Fibroblast of the aortic adventitia (primary cell): ENCODE measurements around the gene TRIM52. TPM values are rescaled to one million over a fixed set of nuclear protein-coding genes. Genes with fewer than 3 reads are reported as not detected.
"Not testable (repeated sequence)": the region's sequence is repeated elsewhere in the genome, so short reads cannot be mapped to it uniquely, and the experiment has no call there.

ENCODE experiments used
- DNase-seq: peaks from one replicate; pipeline ENCODE4 v3.0.0-alpha.2; 2010; ENCODE audit warnings: low read depth
- H3K4me3 ChIP-seq: 2 replicates; pipeline ENCODE4 v1.5.1; 2011; ENCODE audit warnings: low read depth, mild to moderate bottlenecking, control low read depth, low read length, moderate library complexity
- total RNA-seq: library from RNA; depleted of rRNA; stranded (reverse); fragments of >200 nt; gene quantifications from 2 replicates; pipeline ENCODE4 v1.2.3, GENCODE V29; 2012; ENCODE audit warnings: low replicate concordance
- TF ChIP-seq, protein P1 (sequence below): IDR thresholded peaks from 2 replicates; pipeline ENCODE4 v1.5.1; 2011; ENCODE audit warnings: mild to moderate bottlenecking, low read length, control low read depth, inconsistent platforms; ENCODE audit not compliant: insufficient read depth

TRIM52 gene
- total RNA-seq, 1 donor = 7.4 TPM

DNA sequence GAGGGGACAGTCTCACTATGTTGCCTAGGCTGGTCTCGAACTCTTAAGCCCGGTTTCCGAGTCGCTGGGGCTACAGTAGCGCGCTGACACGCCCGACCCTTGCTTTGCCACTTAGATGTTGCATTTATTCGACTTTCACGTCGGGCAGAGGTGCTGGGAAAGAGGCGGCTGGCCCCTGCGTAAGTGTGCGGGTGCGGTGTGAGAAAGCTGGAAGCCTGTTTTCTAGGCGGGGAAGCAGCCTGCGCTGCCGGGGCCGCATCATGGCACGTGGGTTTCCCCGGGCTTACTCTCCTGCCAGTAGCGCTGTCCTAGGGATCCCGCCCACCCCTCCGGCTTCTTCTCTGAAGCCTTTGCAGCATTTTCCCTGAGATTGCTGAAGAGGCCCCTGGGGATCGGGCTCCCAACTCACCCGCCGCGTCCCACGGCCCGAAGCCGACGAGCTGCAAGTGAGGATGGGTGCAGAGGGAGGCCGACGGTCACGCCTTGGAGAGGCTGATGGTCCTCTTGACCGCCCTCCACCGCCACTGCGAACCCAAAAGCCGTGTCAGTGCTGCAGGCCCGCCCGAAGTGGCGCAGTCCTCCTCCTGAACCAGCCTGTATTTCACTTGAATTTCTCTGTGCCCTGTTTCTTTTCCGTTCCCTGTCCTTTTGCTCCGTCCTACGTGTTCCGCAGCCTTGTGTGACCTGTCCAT lies 43.7 kb downstream of the TRIM52 start:
- TF ChIP-seq, protein P1, sequence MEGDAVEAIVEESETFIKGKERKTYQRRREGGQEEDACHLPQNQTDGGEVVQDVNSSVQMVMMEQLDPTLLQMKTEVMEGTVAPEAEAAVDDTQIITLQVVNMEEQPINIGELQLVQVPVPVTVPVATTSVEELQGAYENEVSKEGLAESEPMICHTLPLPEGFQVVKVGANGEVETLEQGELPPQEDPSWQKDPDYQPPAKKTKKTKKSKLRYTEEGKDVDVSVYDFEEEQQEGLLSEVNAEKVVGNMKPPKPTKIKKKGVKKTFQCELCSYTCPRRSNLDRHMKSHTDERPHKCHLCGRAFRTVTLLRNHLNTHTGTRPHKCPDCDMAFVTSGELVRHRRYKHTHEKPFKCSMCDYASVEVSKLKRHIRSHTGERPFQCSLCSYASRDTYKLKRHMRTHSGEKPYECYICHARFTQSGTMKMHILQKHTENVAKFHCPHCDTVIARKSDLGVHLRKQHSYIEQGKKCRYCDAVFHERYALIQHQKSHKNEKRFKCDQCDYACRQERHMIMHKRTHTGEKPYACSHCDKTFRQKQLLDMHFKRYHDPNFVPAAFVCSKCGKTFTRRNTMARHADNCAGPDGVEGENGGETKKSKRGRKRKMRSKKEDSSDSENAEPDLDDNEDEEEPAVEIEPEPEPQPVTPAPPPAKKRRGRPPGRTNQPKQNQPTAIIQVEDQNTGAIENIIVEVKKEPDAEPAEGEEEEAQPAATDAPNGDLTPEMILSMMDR = peak; percentile 8
- peak; percentile 39 for DNase-seq
- peak overlapping the region; percentile 52 for H3K4me3 ChIP-seq

DNA sequence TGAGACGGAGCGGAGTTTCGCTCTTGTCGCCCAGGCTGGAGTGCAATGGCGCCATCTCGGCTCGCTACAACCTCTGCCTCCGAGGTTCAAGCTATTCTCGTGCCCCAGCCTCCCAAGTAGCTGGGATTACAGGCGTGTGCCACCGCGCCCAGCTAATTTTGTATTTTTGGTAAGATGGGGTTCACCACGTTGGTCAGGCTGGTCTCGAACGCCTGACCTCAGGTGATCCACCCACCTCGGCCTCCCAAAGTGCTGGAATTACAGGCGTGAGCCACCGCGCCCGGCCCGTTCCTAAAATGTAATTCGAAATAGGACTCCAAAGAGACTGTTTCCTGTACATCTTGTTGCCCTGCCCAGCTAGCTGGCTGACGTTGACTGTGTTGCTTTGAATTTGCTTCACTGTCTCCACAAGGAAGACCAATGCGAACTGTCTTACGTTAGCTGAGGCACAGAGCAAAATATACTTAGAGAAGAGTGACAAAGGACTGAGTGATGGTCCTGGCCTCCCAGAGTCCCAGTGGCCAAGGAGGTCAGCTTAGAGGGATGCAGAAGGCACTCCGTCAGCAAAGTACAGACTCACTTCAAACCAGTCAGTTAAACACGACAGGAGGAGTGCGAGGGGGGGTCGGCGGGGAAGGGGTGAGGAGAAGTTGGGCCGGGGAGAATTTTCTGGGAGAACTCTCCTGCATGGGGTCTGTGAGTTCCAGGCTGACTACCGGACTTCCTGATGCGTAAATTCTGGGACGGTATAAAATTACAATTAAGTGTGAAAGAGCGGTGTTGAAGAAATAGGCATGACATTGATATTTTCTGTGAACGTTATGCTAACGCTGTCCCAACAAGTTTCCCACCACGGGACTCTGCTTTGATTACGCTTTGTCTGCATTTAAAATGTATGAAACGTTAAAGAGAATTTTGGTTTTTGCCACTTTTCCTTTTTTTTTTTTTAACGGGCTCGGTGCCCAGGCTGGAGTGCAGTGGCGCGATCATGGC lies 44.6 kb downstream of the TRIM52 start:
- TF ChIP-seq, protein P1 = no peak
- no peak for DNase-seq
- H3K4me3 ChIP-seq = peak overlapping the region; percentile 19

DNA sequence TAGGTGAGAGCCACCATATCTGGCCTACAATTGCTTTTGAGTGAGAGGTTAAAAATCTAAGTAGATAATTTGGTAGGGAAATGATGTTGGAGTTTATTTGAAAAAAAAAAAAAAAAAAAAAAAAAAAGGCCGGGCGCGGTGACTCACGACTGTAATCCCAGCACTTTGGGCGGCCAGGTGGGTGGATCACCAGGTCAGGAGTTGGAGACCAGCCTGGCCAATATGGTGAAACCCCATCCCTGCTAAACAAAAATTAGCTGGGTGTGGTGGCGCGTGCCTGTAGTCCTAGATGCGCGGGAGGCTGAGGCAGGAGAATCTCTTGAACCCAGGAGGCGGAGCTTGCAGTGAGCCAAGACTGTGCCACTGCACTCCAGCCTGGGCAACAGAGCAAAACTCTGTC lies 46.7 kb downstream of the TRIM52 start:
- not testable (repeated sequence) for H3K4me3 ChIP-seq, DNase-seq

DNA sequence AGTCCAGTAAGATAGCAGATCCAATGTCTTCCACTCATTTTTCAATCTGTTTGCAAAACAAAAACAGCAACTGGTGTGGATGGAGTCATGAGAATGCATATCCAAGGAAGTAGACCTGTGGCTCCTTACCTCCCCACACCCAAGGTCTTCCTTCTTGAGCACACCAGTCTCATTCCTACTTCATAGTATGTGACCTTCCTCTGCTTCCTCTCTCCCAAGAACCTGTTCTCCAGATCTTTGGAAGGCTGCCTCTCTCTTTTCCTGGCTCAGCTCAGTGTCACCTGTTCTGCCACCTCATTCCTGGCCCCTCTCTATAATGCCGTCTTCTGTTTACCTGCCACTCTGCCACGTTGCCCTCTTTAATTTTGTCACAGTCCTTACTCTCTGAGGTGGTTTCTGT lies 48.0 kb downstream of the TRIM52 start:
- H3K4me3 ChIP-seq = no peak overlapping the region
- TF ChIP-seq, protein P1 = no peak
- no peak for DNase-seq

DNA sequence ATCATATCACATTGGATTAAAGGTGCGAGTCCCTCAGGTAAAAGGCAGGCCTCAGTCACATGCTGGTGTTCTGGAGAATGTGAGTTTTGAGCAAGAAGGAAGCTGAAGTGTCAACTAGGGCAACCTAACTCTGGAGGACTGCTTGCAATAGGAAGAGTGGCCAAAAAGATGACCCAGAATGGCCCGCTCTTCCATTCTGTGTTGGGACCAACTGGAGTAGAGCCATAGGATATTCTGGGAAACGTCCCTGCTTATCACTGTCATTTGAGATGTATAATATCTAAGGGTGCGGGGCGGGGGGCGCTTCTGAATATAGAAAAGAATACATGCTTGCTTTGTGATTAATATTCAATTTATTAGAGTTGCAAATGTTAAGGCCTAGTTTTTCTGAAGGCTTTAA lies 48.9 kb downstream of the TRIM52 start:
- no peak overlapping the region for H3K4me3 ChIP-seq
- TF ChIP-seq, protein P1 = no peak
- no peak for DNase-seq

DNA sequence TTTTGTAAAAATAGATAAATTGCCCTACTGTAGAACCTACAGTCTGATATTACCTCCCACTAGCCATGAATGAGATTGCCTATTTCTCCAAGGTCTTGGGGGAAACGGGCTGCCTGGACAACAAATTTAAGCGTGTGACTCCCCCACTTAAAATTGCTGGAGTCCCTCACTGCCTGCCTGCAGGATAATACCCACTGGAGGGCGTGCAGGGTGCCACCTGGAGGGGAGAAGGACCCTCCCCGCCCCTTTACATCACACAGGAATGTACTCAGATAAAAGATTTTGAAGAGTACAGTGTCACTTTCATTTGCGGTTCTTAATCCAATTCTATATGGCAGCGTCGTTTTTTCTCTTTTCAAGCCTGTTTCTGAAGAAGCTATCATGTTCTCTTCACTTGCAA lies 49.7 kb downstream of the TRIM52 start:
- DNase-seq = no peak
- H3K4me3 ChIP-seq = no peak overlapping the region
- TF ChIP-seq, protein P1 = no peak

DNA sequence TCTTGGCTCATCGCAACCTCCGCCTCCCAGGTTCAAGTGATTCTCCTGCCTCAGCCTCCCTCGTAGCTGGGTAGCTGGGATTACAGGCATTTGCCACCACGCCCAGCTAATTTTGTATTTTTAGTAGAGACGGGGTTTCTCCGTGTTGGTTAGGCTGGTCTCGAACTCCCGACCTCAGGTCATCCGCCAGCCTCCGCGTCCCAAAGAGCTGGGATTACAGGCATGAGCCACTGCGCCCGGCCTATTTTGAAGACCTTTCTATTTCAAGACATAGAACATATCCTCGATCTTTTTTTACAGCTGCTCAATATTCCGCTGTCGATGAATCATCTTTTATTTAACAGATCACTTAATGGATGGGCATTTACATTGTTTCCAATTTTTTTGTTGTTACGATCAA lies 50.2 kb downstream of the TRIM52 start:
- not testable (repeated sequence) for DNase-seq, H3K4me3 ChIP-seq

DNA sequence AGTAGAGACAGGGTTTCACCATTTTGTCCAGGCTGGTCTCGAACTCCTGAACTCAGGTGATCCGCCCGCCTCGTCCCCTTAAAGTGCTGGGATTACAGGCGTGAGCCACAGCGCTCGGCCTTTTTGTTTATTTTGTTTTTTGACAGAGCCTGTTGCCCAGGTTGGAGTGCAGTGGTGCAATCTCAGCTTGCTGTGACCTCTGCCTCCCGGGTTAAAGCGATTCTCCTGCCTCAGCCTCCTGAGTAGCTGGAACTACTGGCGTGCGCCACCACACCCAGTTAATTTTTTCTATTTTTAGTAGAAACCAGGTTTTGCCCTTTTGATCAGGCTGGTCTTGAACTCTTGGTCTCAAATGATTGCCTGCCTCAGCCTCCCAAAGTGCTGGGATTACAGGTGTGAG lies 50.8 kb downstream of the TRIM52 start:
- not testable (repeated sequence) for H3K4me3 ChIP-seq

DNA sequence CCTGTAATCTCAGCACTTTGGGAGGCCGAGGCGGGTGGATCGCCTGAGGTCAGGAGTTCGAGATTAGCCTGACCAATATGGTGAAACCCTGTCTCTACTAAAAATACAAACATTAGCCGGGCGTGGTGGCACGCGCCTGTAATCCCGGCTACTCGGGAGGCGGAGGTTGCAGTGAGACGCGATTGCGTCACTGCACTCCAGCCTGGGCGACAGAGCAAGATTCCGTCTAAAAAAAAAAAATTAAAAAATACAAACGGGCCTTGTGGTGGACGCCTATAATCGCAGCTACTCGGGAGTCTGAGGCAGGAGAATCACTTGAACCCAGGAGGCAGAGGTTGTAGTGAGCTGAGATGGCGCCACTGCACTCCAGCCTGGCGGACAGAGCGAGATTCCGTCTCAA lies 51.9 kb downstream of the TRIM52 start:
- not testable (repeated sequence) for DNase-seq, H3K4me3 ChIP-seq

More for the DNA sequence above, 50.8 kb downstream of the TRIM52 start:
- DNase-seq = not testable (repeated sequence)
